GM23338 (cell line): ENCODE data around the gene AEBP2. TPM values are rescaled to one million over a fixed set of nuclear protein-coding genes. Genes with fewer than 3 reads are reported as not detected.

Experiments used
- CREB1 ChIP-seq: fragments of 250-450 bp; sonication (Bioruptor Pico); IDR thresholded peaks from 2 replicates; pipeline ENCODE4 v1.5.0; 2020; ENCODE audit warnings: low read depth, mild to moderate bottlenecking, moderate library complexity
- EZH2 ChIP-seq: fragments of 200-600 bp; sonication (generic); IDR thresholded peaks from one replicate; pipeline ENCODE4 v1.8.0; 2017; ENCODE audit warnings: antibody characterized with exemption, mild to moderate bottlenecking, low read depth; ENCODE audit not compliant: unreplicated experiment
- EZH2phosphoT487 ChIP-seq: fragments of 200-600 bp; sonication (generic); IDR thresholded peaks from one replicate; pipeline ENCODE4 v1.8.1; 2018; ENCODE audit warnings: antibody characterized with exemption; ENCODE audit not compliant: unreplicated experiment
- JUNB ChIP-seq: IDR thresholded peaks from one replicate; pipeline ENCODE4 v1.6.1; 2016; ENCODE audit warnings: antibody characterized with exemption; ENCODE audit not compliant: unreplicated experiment
- NANOG ChIP-seq: IDR thresholded peaks from 2 replicates; pipeline ENCODE4 v1.6.1; 2016; ENCODE audit warnings: antibody characterized with exemption, borderline replicate concordance
- ZNF114 ChIP-seq: fragments of 250-450 bp; sonication (Bioruptor Pico); IDR thresholded peaks from 2 replicates; pipeline ENCODE4 v1.5.0; 2020; ENCODE audit warnings: mild to moderate bottlenecking, moderate library complexity
- ZNF331 ChIP-seq: fragments of 250-450 bp; sonication (Bioruptor Pico); IDR thresholded peaks from 2 replicates; pipeline ENCODE4 v1.5.0; 2020; ENCODE audit warnings: low read depth, mild to moderate bottlenecking, moderate library complexity
- polyA plus RNA-seq: library from polyadenylated mRNA; unstranded; fragments of >200 nt; fragmentation: Nextera tagmentation; extraction: Ambion mirVana; gene quantifications from 2 replicates; pipeline ENCODE4 v1.2.1, GENCODE V29; 2016
- total RNA-seq: library from RNA; depleted of rRNA; stranded (reverse); fragments of >200 nt; shearing (Covaris generic); gene quantifications from 2 replicates; pipeline ENCODE4 v1.2.3, GENCODE V29; 2014
- TF ChIP-seq, protein P1 (sequence below): fragments of 250-450 bp; sonication (Bioruptor Pico); IDR thresholded peaks from 2 replicates; pipeline ENCODE4 v1.5.0; 2020; ENCODE audit warnings: mild to moderate bottlenecking, moderate library complexity
- TF ChIP-seq, protein P2 (sequence below): IDR thresholded peaks from 2 replicates; pipeline ENCODE4 v1.6.1; 2016; ENCODE audit warnings: antibody characterized with exemption

AEBP2 gene
- total and polyA plus RNA-seq, 2 experiments from 2014 or later: 39.3 to 48.1 TPM

DNA sequence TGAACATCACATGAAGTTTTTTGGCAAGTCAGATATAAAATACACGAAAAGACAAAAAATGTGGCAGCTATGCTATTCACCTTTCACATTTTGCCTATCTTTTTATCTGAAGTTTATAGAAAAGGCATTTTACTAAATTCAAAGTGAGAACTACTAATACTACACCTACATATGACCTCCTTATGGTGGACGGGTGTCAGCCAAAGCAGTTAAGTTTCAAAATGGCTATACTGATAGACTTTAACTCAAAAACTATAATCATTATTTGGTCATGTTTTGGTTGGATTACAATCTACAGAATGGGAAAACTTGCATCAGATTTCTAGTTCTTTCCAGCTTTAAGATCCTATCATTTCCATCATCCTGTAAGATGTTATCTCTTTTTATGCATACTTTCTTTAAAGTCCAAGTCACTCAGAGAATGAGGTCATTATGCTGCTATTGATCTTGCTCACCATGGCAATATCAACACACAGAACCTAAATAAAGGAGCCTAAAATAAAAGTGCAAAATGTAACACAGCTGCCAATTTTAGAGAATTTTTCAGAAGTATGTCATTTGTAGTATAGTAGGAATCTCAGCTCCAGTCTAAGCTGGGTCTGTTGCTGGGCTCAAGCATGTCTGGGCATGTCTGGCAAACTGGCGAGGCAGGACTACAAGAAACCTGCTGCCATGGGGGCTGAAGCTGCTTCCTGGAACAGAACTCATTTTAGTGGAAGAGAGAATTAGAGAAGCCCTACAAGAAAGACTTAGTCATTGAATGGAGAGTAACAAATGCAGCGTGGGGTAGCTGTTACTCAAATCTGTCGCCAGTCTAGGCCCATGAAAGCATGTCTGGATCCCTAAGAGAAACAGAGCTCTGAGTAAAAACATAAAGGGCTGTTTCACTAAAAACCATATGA lies 7.6 kb upstream of the AEBP2 start (continued):
- TF ChIP-seq, protein P1, sequence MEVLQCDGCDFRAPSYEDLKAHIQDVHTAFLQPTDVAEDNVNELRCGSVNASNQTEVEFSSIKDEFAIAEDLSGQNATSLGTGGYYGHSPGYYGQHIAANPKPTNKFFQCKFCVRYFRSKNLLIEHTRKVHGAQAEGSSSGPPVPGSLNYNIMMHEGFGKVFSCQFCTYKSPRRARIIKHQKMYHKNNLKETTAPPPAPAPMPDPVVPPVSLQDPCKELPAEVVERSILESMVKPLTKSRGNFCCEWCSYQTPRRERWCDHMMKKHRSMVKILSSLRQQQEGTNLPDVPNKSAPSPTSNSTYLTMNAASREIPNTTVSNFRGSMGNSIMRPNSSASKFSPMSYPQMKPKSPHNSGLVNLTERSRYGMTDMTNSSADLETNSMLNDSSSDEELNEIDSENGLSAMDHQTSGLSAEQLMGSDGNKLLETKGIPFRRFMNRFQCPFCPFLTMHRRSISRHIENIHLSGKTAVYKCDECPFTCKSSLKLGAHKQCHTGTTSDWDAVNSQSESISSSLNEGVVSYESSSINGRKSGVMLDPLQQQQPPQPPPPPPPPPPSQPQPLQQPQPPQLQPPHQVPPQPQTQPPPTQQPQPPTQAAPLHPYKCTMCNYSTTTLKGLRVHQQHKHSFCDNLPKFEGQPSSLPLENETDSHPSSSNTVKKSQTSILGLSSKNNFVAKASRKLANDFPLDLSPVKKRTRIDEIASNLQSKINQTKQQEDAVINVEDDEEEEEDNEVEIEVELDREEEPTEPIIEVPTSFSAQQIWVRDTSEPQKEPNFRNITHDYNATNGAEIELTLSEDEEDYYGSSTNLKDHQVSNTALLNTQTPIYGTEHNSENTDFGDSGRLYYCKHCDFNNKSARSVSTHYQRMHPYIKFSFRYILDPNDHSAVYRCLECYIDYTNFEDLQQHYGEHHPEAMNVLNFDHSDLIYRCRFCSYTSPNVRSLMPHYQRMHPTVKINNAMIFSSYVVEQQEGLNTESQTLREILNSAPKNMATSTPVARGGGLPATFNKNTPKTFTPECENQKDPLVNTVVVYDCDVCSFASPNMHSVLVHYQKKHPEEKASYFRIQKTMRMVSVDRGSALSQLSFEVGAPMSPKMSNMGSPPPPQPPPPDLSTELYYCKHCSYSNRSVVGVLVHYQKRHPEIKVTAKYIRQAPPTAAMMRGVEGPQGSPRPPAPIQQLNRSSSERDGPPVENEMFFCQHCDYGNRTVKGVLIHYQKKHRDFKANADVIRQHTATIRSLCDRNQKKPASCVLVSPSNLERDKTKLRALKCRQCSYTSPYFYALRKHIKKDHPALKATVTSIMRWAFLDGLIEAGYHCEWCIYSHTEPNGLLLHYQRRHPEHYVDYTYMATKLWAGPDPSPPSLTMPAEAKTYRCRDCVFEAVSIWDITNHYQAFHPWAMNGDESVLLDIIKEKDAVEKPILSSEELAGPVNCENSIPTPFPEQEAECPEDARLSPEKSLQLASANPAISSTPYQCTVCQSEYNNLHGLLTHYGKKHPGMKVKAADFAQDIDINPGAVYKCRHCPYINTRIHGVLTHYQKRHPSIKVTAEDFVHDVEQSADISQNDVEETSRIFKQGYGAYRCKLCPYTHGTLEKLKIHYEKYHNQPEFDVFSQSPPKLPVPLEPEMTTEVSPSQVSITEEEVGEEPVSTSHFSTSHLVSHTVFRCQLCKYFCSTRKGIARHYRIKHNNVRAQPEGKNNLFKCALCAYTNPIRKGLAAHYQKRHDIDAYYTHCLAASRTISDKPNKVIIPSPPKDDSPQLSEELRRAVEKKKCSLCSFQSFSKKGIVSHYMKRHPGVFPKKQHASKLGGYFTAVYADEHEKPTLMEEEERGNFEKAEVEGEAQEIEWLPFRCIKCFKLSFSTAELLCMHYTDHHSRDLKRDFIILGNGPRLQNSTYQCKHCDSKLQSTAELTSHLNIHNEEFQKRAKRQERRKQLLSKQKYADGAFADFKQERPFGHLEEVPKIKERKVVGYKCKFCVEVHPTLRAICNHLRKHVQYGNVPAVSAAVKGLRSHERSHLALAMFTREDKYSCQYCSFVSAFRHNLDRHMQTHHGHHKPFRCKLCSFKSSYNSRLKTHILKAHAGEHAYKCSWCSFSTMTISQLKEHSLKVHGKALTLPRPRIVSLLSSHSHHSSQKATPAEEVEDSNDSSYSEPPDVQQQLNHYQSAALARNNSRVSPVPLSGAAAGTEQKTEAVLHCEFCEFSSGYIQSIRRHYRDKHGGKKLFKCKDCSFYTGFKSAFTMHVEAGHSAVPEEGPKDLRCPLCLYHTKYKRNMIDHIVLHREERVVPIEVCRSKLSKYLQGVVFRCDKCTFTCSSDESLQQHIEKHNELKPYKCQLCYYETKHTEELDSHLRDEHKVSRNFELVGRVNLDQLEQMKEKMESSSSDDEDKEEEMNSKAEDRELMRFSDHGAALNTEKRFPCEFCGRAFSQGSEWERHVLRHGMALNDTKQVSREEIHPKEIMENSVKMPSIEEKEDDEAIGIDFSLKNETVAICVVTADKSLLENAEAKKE: no peak
- TF ChIP-seq NANOG (no peak), ZNF331 (CRISPR knock-in tag) (no peak), EZH2phosphoT487 (no peak), CREB1 (CRISPR knock-in tag) (no peak), JUNB (no peak), EZH2 (no peak), ZNF114 (no peak)
- TF ChIP-seq, protein P2, sequence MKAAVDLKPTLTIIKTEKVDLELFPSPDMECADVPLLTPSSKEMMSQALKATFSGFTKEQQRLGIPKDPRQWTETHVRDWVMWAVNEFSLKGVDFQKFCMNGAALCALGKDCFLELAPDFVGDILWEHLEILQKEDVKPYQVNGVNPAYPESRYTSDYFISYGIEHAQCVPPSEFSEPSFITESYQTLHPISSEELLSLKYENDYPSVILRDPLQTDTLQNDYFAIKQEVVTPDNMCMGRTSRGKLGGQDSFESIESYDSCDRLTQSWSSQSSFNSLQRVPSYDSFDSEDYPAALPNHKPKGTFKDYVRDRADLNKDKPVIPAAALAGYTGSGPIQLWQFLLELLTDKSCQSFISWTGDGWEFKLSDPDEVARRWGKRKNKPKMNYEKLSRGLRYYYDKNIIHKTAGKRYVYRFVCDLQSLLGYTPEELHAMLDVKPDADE: no peak
